Spinal cord (tissue), 10 donors: Measurements from ENCODE around the gene WDR20. TPM values are rescaled to one million over a fixed set of nuclear protein-coding genes. Genes with fewer than 3 reads are reported as not detected.

Experiments used
- DNase-seq, 6 donors: peaks; one replicate each; pipeline versions ENCODE4 v3.0.0 to v3.0.0-alpha.2; 2013 to 2015; ENCODE audit warnings: low spot score in 6 of 6, low read depth in 4 of 6
- H3K27ac ChIP-seq: one replicate; pipeline ENCODE4 v1.5.1; 2013; ENCODE audit warnings: low read depth, low read length, control low read depth
- H3K27me3 ChIP-seq: one replicate; pipeline ENCODE4 v1.6.1; 2013; ENCODE audit warnings: low read length; ENCODE audit not compliant: control insufficient read depth, insufficient read depth
- H3K36me3 ChIP-seq: one replicate; pipeline ENCODE4 v1.6.1; 2013; ENCODE audit warnings: low read length; ENCODE audit not compliant: control insufficient read depth, insufficient read depth
- H3K4me1 ChIP-seq: one replicate; pipeline ENCODE4 v1.6.1; 2013; ENCODE audit warnings: low read length; ENCODE audit not compliant: control insufficient read depth, insufficient read depth
- H3K4me3 ChIP-seq: one replicate; pipeline ENCODE4 v1.5.1; 2013; ENCODE audit warnings: low read depth, low read length, control low read depth
- H3K9me3 ChIP-seq: one replicate; pipeline ENCODE4 v1.6.1; 2013; ENCODE audit warnings: low read length; ENCODE audit not compliant: control insufficient read depth, insufficient read depth
- WGBS: methylation state at CpG from one replicate; pipeline ENCODE4 v1.1.5; 2013; ENCODE audit warnings: missing lambda C conversion rate; ENCODE audit not compliant: insufficient coverage; 5-methylcytosine and 5-hydroxymethylcytosine counted together
- polyA plus RNA-seq, 2 donors: library from polyadenylated mRNA; unstranded; fragments of 120-200 nt; gene quantifications; one replicate each; pipeline ENCODE4 v1.2.1, GENCODE V29; 2013; ENCODE audit not compliant: insufficient read length in 2 of 2
- total RNA-seq, 2 donors: library from RNA; depleted of rRNA in 1 of 2; stranded (reverse); fragments of 120-200 nt in 1 of 2; fragments of >200 nt in 1 of 2; gene quantifications; one replicate each; pipeline versions ENCODE4 v1.2.3 to v1.2.4, GENCODE V29; 2013 to 2014
- donor health status: healthy.

Gene WDR20
- total and polyA plus RNA-seq, 4 donors: 20.4 to 33.1 (median 30.9) TPM

DNA sequence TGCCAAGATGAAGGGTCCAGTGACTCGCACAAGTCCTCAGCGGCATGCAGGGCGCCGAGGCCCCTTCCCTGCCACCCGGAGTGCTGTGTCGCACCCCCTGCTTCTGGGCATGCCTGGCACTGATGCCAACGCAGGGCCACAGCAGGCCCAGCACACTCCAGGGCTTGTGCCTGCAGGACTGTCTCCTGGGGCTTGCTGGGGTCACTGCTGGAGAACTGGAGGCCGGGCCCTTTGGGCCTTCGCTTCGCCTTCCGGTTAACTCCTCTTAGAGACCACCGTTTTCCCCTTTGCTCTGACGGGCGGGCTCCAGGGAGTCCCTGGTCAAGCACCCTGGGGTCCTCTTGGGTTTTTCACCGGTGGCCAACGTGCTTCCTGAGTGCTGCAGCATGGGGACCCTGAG is 79.6 kb downstream of the WDR20 start:
- Histone ChIP-seq H3K4me1 (peaks cover 33% of the 10 kb centered on the region), H3K4me3 (no peak overlapping the region), H3K27me3 (no peaks in the 10 kb centered on the region), H3K27ac (no peak overlapping the region), H3K36me3 (peaks cover 66% of the 10 kb centered on the region), H3K9me3 (no peaks in the 10 kb centered on the region)
- DNase-seq: no peak
- 96% methylated on average over 16 of the region's 16 CpGs for WGBS

DNA sequence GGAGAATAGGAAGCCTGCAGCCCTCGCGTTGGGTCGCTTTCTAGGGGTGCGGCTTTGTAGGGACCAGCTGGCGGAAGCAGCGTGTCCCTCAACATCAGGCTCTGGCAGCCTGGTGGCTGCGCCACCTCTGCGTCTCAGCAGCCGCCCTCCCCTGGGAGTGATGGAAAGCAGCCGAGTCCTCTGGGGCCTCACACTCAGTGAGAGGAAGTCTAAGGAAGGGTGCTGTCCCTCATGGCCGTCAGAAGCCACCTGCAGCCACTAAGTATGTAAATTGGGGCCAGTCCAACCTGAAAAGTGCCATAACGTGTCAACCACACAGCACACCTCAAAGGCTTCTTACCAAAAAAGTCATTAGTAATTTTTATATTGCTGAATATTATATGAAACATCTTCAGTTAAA is 80.3 kb downstream of the WDR20 start:
- Histone ChIP-seq H3K4me1 (peaks cover 31% of the 10 kb centered on the region), H3K27ac (no peak overlapping the region), H3K4me3 (no peak overlapping the region), H3K9me3 (no peaks in the 10 kb centered on the region), H3K36me3 (peaks cover 66% of the 10 kb centered on the region), H3K27me3 (no peaks in the 10 kb centered on the region)
- 91% methylated on average over 10 of the region's 12 CpGs for WGBS
- no peak for DNase-seq

DNA sequence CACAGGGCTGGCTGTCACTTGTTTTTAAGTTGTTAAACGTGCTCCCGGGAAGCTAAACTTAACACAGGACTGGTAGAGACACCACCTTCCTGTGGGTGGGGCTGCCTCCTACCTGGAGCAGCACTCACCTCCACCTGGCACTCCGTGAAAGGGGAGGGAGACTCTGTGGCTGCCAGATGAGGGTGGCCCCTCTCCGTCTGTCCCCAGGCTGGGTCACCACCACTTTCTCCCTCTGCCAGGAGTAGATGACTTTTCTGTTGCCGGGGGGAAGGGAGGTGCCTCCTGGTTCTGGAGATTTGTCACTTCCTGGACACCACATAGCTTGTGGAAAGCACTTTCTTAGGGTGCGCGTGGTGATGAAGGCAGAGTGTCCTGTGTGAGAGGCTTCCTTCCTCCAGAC is 81.3 kb downstream of the WDR20 start:
- H3K4me3 ChIP-seq: no peak overlapping the region
- H3K27me3 ChIP-seq: no peaks in the 10 kb centered on the region
- peaks cover 66% of the 10 kb centered on the region for H3K36me3 ChIP-seq
- H3K9me3 ChIP-seq: no peaks in the 10 kb centered on the region
- no peak overlapping the region for H3K27ac ChIP-seq
- 59% methylated on average over 4 of the region's 7 CpGs for WGBS
- no peak for DNase-seq
- peaks cover 21% of the 10 kb centered on the region for H3K4me1 ChIP-seq

DNA sequence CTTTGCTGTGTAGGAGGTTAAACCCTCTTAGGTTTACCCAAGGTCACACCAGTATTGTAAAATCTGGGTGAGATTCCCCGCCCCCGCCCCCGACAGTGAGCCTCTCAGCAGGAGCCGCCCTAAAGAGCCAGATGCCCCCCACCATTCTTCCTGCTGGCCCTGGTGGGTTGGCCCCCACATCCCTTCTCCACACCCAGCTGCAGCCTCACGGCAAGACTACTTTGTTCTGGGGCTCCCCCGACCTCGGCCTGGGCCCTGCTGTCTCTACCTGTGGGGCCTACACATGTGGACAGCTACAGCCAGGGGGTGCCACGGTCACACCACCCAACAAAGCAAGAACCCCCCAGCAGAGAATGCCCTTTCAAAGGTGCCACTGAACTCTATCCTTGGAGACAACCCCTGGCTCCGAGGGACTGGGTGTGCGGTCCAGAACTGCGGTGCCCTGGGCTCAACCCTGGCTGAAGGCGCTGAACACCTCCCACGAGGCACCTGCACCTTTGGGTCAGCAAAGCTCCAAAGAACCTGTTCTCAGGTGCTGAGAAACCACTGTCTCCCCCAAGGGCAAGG is 82.4 kb downstream of the WDR20 start:
- peaks cover 74% of the 10 kb centered on the region for H3K36me3 ChIP-seq
- WGBS: 78% methylated on average over 10 of the region's 13 CpGs

DNA sequence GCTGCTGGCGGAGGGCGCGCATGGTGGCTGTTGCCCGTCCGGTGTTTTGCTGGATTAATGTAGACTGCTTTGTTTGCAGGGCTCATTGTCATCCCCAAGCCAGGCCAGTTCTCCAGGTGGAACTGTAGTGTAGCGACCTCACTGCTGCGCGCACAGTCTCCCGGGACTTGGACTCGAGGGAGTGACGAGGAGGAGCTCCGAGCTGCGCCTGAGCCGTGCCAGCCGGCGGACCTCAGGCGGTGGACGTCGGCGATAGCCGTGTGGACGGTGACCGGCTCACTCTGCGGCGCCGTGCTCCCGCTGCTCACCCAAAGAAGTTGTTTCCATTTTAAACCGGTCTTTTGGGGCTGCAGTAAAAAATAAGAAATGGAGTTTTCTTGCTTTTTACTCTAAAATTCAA is 83.1 kb downstream of the WDR20 start:
- no peak overlapping the region for H3K27ac ChIP-seq
- H3K27me3 ChIP-seq: no peaks in the 10 kb centered on the region

More for the DNA sequence above, 82.4 kb downstream of the WDR20 start:
- no peaks in the 10 kb centered on the region for H3K27me3 ChIP-seq
- no peaks in the 10 kb centered on the region for H3K9me3 ChIP-seq
- DNase-seq: no peak
- peaks cover 17% of the 10 kb centered on the region for H3K4me1 ChIP-seq
- no peak overlapping the region for H3K4me3 ChIP-seq
- H3K27ac ChIP-seq: no peak overlapping the region

DNA sequence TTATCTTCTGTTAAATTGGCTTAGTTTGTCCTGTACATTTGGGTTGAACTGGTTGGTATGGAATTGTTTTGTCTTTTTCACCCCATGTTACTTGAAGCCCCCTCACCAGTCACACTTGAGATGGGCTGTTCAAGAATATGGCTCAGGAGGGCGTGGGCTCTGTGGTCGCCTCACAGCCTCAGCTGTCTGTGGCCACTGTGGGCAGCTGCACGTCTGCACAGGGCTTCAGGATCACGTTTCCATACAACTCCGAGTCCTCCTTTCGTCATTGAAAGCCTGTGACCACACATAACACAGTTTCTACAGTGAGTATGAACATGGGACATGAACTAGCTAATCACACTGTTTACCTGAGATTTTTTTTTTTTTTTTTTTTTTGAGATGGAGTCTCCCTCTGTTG is 84.0 kb downstream of the WDR20 start:
- 89% methylated on average over 6 of the region's 6 CpGs for whole genome bisulfite sequencing
- no peak for DNase-seq

More for the DNA sequence above, 83.1 kb downstream of the WDR20 start:
- H3K36me3 ChIP-seq: peaks cover 73% of the 10 kb centered on the region
- no peaks in the 10 kb centered on the region for H3K9me3 ChIP-seq
- no peak overlapping the region for H3K4me3 ChIP-seq
- no peak for DNase-seq
- peaks cover 11% of the 10 kb centered on the region for H3K4me1 ChIP-seq
- WGBS: 94% methylated on average over 9 of the region's 28 CpGs

DNA sequence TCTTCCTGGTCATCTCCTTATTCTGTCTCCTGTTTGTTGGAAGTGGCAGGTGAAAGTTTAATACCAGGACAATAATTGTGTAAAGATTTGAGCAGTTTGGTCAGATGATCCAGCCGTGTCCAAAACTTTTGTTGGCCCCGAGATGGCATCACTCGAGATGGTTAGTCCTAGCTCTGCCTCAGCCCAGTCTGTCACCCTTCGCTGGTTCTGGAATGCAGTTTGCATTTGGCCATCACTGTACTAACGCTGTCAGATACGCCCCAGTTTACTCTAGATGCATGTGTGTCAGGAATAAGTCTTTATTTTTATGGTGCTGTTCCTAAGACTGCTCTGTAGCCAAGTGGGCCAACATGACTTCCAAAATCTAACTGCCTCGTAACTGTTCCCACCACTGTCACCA is 85.7 kb downstream of the WDR20 start:
- H3K27me3 ChIP-seq: no peaks in the 10 kb centered on the region
- no peak overlapping the region for H3K27ac ChIP-seq
- H3K4me3 ChIP-seq: no peak overlapping the region
- peaks cover 76% of the 10 kb centered on the region for H3K36me3 ChIP-seq
- H3K4me1 ChIP-seq: no peaks in the 10 kb centered on the region
- 97% methylated on average over 6 of the region's 7 CpGs for WGBS
- no peaks in the 10 kb centered on the region for H3K9me3 ChIP-seq
- no peak for DNase-seq

More for the DNA sequence above, 84.0 kb downstream of the WDR20 start:
- no peaks in the 10 kb centered on the region for H3K27me3 ChIP-seq
- H3K36me3 ChIP-seq: peaks cover 74% of the 10 kb centered on the region
- H3K4me1 ChIP-seq: peaks cover 2% of the 10 kb centered on the region
- no peak overlapping the region for H3K27ac ChIP-seq
- H3K4me3 ChIP-seq: no peak overlapping the region
- H3K9me3 ChIP-seq: no peaks in the 10 kb centered on the region

DNA sequence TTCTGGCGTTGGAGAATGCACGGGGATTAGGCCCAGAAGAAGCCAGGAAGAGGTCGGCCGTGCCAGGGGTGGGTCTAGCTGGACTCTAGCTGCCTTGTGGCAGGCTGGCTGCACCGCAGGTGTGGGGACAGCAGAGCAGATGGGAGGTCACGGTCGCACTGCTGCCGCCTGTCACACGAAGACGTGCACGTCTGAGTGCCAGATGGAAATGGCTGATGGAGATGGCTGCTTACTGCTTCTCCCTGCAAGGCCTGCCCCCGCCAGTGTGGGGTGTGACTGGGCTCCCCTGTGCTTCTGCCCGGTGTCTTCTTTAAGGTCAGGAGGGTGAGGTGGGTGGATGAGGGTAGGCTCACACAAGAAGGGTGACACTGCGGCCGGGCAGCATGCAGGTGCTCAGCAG is 86.2 kb downstream of the WDR20 start:
- 77% methylated on average over 15 of the region's 15 CpGs for WGBS
- peaks cover 77% of the 10 kb centered on the region for H3K36me3 ChIP-seq
- no peak overlapping the region for H3K27ac ChIP-seq
- H3K4me1 ChIP-seq: no peaks in the 10 kb centered on the region
- no peaks in the 10 kb centered on the region for H3K9me3 ChIP-seq
- DNase-seq: no peak
- H3K4me3 ChIP-seq: no peak overlapping the region
- H3K27me3 ChIP-seq: no peaks in the 10 kb centered on the region

DNA sequence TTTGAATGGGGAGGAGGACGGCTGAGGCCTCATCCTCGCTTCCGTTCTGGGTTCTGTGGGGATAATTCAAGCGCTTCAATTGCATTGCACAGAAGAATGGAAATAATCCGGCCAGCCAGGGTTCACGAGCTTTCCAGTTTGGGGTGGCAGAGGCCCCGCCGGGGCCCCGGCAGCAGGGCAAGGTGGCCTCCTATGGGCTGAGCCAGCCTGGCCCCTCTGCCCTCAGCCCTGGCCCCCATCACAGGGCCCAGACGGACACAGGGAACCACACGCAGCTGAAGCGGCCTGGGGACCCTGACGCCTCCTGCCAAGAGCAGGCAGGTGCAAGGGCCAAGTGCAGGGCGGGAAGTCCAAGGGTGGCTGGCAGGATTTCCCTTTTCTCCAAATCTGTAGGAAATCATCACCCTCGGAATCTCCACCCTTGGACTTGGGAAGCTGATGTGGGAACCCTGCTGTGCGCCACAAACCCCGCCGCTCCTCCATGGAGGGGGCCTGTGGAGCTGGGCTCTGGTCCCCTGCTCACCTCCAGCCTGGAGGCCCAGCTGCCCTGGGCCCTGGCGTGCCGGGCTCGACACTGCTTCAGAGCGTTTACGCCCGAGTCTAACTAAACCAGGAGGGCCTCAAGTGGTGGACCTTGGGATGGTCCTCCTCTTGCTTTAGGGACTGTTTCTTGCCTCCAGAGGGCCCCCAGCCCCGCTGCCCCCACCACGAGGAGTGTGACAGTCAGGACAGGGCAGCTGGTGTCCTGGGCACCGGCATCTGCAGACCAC is 86.8 kb downstream of the WDR20 start:
- no peak overlapping the region for H3K27ac ChIP-seq

More for the DNA sequence above, 86.8 kb downstream of the WDR20 start:
- peaks cover 77% of the 10 kb centered on the region for H3K36me3 ChIP-seq
- H3K4me1 ChIP-seq: no peaks in the 10 kb centered on the region
- no peaks in the 10 kb centered on the region for H3K9me3 ChIP-seq
- 83% methylated on average over 21 of the region's 27 CpGs for WGBS
- H3K27me3 ChIP-seq: no peaks in the 10 kb centered on the region
- no peak overlapping the region for H3K4me3 ChIP-seq
- DNase-seq: no peak
